ENCODE data around the gene TMEM131.
"Not testable (repeated sequence)": the region's sequence is repeated elsewhere in the genome, so short reads cannot be mapped to it uniquely, and the experiment has no call there.

Gene TMEM131

GRCh38 chr2:97995734-97996624 is at the start of gene TMEM131:
TMEM131 (minus strand) TSS chr2:97995948; CDS start chr2:97995662, 286 bp downstream.
- H3K36me3 Mint-ChIP-seq (ENCODE audit: low read depth), result peaks cover 4% of the 10 kb centered on the region
- no peak for TF ChIP-seq CTCF (IDR thresholded peaks at IDR 0.05; ENCODE audit: unreplicated experiment in 3 of 3)
- H3K9me3 Mint-ChIP-seq, result no peaks in the 10 kb centered on the region
- H3K27ac Mint-ChIP-seq, result peak within 1 kb of the TSS; percentile 98
- H3K4me1 Mint-ChIP-seq, result peaks cover 46% of the 10 kb centered on the region
- H3K4me3 Mint-ChIP-seq, result peak within 1 kb of the TSS; percentile 93 to 100 (median 99)
- no peaks in the 10 kb centered on the region for H3K27me3 Mint-ChIP-seq (ENCODE audit: low read depth)

GRCh38 chr2:98044730-98045129 is 49.0 kb upstream of the TMEM131 start:
- not testable (repeated sequence) for H3K36me3 Mint-ChIP-seq (ENCODE audit: low read depth); H3K4me3 Mint-ChIP-seq; H3K27ac Mint-ChIP-seq; H3K4me1 Mint-ChIP-seq; H3K27me3 Mint-ChIP-seq (ENCODE audit: low read depth)
- peaks cover 31% of the 10 kb centered on the region for H3K9me3 Mint-ChIP-seq

GRCh38 chr2:98043101-98043500 is 47.4 kb upstream of the TMEM131 start:
- peaks cover 7% of the 10 kb centered on the region for H3K4me1 Mint-ChIP-seq
- peaks cover 29% of the 10 kb centered on the region for H3K9me3 Mint-ChIP-seq
- no peak overlapping the region for H3K4me3 Mint-ChIP-seq
- no peaks in the 10 kb centered on the region for H3K36me3 Mint-ChIP-seq (ENCODE audit: low read depth)
- no peak for TF ChIP-seq CTCF (IDR thresholded peaks at IDR 0.05; ENCODE audit: unreplicated experiment in 3 of 3)
- H3K27me3 Mint-ChIP-seq (ENCODE audit: low read depth), result no peaks in the 10 kb centered on the region
- no peak overlapping the region for H3K27ac Mint-ChIP-seq

GRCh38 chr2:98040331-98040939 is 44.7 kb upstream of the TMEM131 start:
- no peaks in the 10 kb centered on the region for H3K36me3 Mint-ChIP-seq (ENCODE audit: low read depth)
- no peak for TF ChIP-seq CTCF (IDR thresholded peaks at IDR 0.05; ENCODE audit: unreplicated experiment in 3 of 3)
- H3K27me3 Mint-ChIP-seq (ENCODE audit: low read depth), result no peaks in the 10 kb centered on the region
- H3K27ac Mint-ChIP-seq, result no peak overlapping the region
- H3K4me1 Mint-ChIP-seq, result peaks cover 23% of the 10 kb centered on the region
- peaks cover 28% of the 10 kb centered on the region for H3K9me3 Mint-ChIP-seq
- no peak overlapping the region for H3K4me3 Mint-ChIP-seq

GRCh38 chr2:98039085-98039756 is 43.5 kb upstream of the TMEM131 start:
- peaks cover 17% of the 10 kb centered on the region for H3K9me3 Mint-ChIP-seq
- no peaks in the 10 kb centered on the region for H3K36me3 Mint-ChIP-seq (ENCODE audit: low read depth)
- H3K27me3 Mint-ChIP-seq (ENCODE audit: low read depth), result peaks cover 4% of the 10 kb centered on the region
- peaks cover 23% of the 10 kb centered on the region for H3K4me1 Mint-ChIP-seq
- no peak overlapping the region for H3K27ac Mint-ChIP-seq
- no peak overlapping the region for H3K4me3 Mint-ChIP-seq
- no peak for TF ChIP-seq CTCF (IDR thresholded peaks at IDR 0.05; ENCODE audit: unreplicated experiment in 3 of 3)

GRCh38 chr2:98037666-98038336 is 42.1 kb upstream of the TMEM131 start:
- Mint-ChIP-seq H3K4me3 (no peak overlapping the region), H3K27me3 (ENCODE audit: low read depth) (peaks cover 4% of the 10 kb centered on the region)

More at GRCh38 chr2:98037666-98038336, 42.1 kb upstream of the TMEM131 start:
- H3K36me3 Mint-ChIP-seq (ENCODE audit: low read depth), result no peaks in the 10 kb centered on the region
- no peak for TF ChIP-seq CTCF (IDR thresholded peaks at IDR 0.05; ENCODE audit: unreplicated experiment in 3 of 3)
- peaks cover 5% of the 10 kb centered on the region for H3K9me3 Mint-ChIP-seq
- H3K27ac Mint-ChIP-seq, result no peak overlapping the region
- H3K4me1 Mint-ChIP-seq, result peaks cover 23% of the 10 kb centered on the region

Measured in nephron (organoid).